ENCODE data around the gene C21orf58.

The C21orf58 gene

DNA sequence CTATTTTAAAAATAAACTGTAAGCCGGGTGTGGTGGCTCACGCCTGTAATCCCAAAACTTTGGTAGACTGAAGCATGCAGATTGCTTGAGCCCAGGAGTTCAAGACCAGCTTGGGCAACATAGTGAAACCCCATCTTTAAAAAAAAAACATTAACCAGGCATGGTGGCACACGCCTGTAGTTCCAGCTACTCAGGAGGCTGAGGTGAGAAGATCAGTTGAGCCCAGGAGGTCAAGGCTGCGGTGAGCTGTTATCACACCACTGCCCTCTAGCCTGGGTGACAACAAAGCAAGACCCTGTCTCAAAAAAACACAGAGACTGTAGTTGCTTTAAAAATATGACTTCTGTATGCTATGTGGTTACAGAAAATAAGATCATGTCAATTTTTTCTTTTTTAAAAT is 70.8 kb downstream of the C21orf58 start:
- no peak for DNase-seq

All from activated CD4-positive, alpha-beta T cell treated with anti-CD3 and anti-CD28 coated beads, Interleukin-2, amount 50 U/mL, for 48 hours (primary cell).